Measurements from ENCODE around the gene MYO3B.
"Not testable (repeated sequence)": the region's sequence is repeated elsewhere in the genome, so short reads cannot be mapped to it uniquely, and the experiment has no call there.

The MYO3B gene

GRCh38 chr2:170530284-170530745, 352.4 kb downstream of the MYO3B start:
- DNase-seq = no peak

- no peak for DNase-seq
Measured at GRCh38 chr2:170530803-170531564, 353.0 kb downstream of the MYO3B start.

- DNase-seq = no peak
Measured at GRCh38 chr2:170531876-170532275, 353.9 kb downstream of the MYO3B start.

- no peak for DNase-seq
Measured at GRCh38 chr2:170533156-170533555, 355.2 kb downstream of the MYO3B start.

GRCh38 chr2:170535552-170535951, 357.6 kb downstream of the MYO3B start:
- no peak for DNase-seq

- no peak for DNase-seq
Measured at GRCh38 chr2:170544817-170545216, 366.9 kb downstream of the MYO3B start.

- DNase-seq = no peak
Measured at GRCh38 chr2:170548304-170548703, 370.4 kb downstream of the MYO3B start.

- DNase-seq = no peak
Measured at GRCh38 chr2:170550501-170550900, 372.6 kb downstream of the MYO3B start.

GRCh38 chr2:170551899-170552298, 374.0 kb downstream of the MYO3B start:
- DNase-seq = not testable (repeated sequence)

- DNase-seq = no peak
Measured at GRCh38 chr2:170553748-170554147, 375.8 kb downstream of the MYO3B start.

GRCh38 chr2:170554278-170554955, 376.5 kb downstream of the MYO3B start:
- DNase-seq = no peak

- no peak for DNase-seq
Measured at GRCh38 chr2:170562928-170563327, 385.0 kb downstream of the MYO3B start.

GRCh38 chr2:170563401-170563800, 385.5 kb downstream of the MYO3B start:
- DNase-seq = no peak

- no peak for DNase-seq
Measured at GRCh38 chr2:170566138-170566537, 388.2 kb downstream of the MYO3B start.

- DNase-seq = no peak
Measured at GRCh38 chr2:170567429-170567828, 389.5 kb downstream of the MYO3B start.

GRCh38 chr2:170568511-170568910, 390.6 kb downstream of the MYO3B start:
- DNase-seq = no peak

- no peak for DNase-seq
Measured at GRCh38 chr2:170571612-170572011, 393.7 kb downstream of the MYO3B start.

GRCh38 chr2:170573671-170574070, 395.7 kb downstream of the MYO3B start:
- no peak for DNase-seq

GRCh38 chr2:170576296-170576695, 398.3 kb downstream of the MYO3B start:
- no peak for DNase-seq

GRCh38 chr2:170577356-170577755, 399.4 kb downstream of the MYO3B start:
- no peak for DNase-seq

GRCh38 chr2:170578606-170579005, 400.7 kb downstream of the MYO3B start:
- DNase-seq = no peak

GRCh38 chr2:170579511-170579910, 401.6 kb downstream of the MYO3B start:
- DNase-seq = no peak

GRCh38 chr2:170582313-170582712, 404.4 kb downstream of the MYO3B start:
- DNase-seq = no peak

GRCh38 chr2:170582751-170583463, 405.0 kb downstream of the MYO3B start:
- no peak for DNase-seq
